Liver (tissue), 9 donors: ENCODE data around the gene SAXO2. TPM values are rescaled to one million over a fixed set of nuclear protein-coding genes. Genes with fewer than 3 reads are reported as not detected.
"Not testable (repeated sequence)": the region's sequence is repeated elsewhere in the genome, so short reads cannot be mapped to it uniquely, and the experiment has no call there.

ENCODE experiments used
- DNase-seq: peaks from one replicate; pipeline ENCODE4 v3.0.0-alpha.2; 2017; ENCODE audit warnings: low spot score
- H3K27ac ChIP-seq, 2 donors: one replicate each; pipeline ENCODE4 v1.7.0; 2013; ENCODE audit warnings: inconsistent platforms in 2 of 2, low read length in 2 of 2, control low read depth in 1 of 2, low read depth in 1 of 2, mild to moderate bottlenecking in 1 of 2
- H3K27me3 ChIP-seq, 4 donors: one replicate each; pipeline versions ENCODE4 v1.6.1 to v1.7.0; 2013; ENCODE audit warnings: low read length in 3 of 4, inconsistent platforms in 1 of 4, mild to moderate bottlenecking in 1 of 4, moderate library complexity in 1 of 4; ENCODE audit not compliant: control insufficient read depth in 4 of 4, insufficient read depth in 4 of 4
- H3K36me3 ChIP-seq, 4 donors: one replicate each; pipeline versions ENCODE4 v1.6.1 to v1.7.0; 2013; ENCODE audit warnings: low read length in 3 of 4, mild to moderate bottlenecking in 3 of 4, low read depth in 1 of 4, moderate library complexity in 1 of 4; ENCODE audit not compliant: control insufficient read depth in 4 of 4, insufficient read depth in 3 of 4
- H3K4me1 ChIP-seq, 4 donors: one replicate each; pipeline versions ENCODE4 v1.6.1 to v1.7.0; 2013; ENCODE audit warnings: low read length in 3 of 4, mild to moderate bottlenecking in 3 of 4, moderate library complexity in 1 of 4; ENCODE audit not compliant: control insufficient read depth in 4 of 4, insufficient read depth in 4 of 4
- H3K4me3 ChIP-seq, 3 donors: one replicate each; pipeline versions ENCODE4 v1.6.1 to v1.7.0; 2013; ENCODE audit warnings: low read length in 3 of 3, control low read depth in 1 of 3, low read depth in 1 of 3, mild to moderate bottlenecking in 1 of 3
- H3K9ac ChIP-seq, 2 donors: one replicate each; pipeline ENCODE4 v1.7.0; 2013; ENCODE audit warnings: low read length in 2 of 2, mild to moderate bottlenecking in 2 of 2, moderate library complexity in 2 of 2, control low read depth in 1 of 2, low read depth in 1 of 2
- H3K9me3 ChIP-seq, 4 donors: one replicate each; pipeline versions ENCODE4 v1.6.1 to v1.7.0; 2013; ENCODE audit warnings: low read length in 3 of 4; ENCODE audit not compliant: control insufficient read depth in 4 of 4
- ATF3 ChIP-seq: IDR thresholded peaks from 2 replicates; pipeline ENCODE4 v1.6.1; 2016; ENCODE audit warnings: antibody characterized with exemption
- CTCF ChIP-seq: fragments of 150-350 bp; IDR thresholded peaks from 2 replicates; pipeline ENCODE4 v1.5.1; 2017; ENCODE audit warnings: improper control_type of control experiment, low read depth, low read length; ENCODE audit not compliant: missing input control
- EGR1 ChIP-seq, 2 donors: IDR thresholded peaks; 2 replicates each; pipeline ENCODE4 v1.6.1; 2016 to 2018; ENCODE audit warnings: antibody characterized with exemption in 2 of 2, low read depth in 2 of 2
- FOXA1 ChIP-seq: IDR thresholded peaks from 2 replicates; pipeline ENCODE4 v1.6.1; 2016; ENCODE audit warnings: antibody characterized with exemption
- FOXA2 ChIP-seq: IDR thresholded peaks from 2 replicates; pipeline ENCODE4 v1.6.1; 2016; ENCODE audit warnings: antibody characterized with exemption
- GABPA ChIP-seq, 2 donors: IDR thresholded peaks in 1 of 2; conservative IDR thresholded peaks in 1 of 2; 2 replicates each; pipeline ENCODE4 v1.6.1; 2016; ENCODE audit warnings: antibody characterized with exemption in 2 of 2, mild to moderate bottlenecking in 1 of 2, moderate library complexity in 1 of 2
- HNF4A ChIP-seq, 2 donors: conservative IDR thresholded peaks; 2 replicates each; pipeline ENCODE4 v1.6.1; 2016; ENCODE audit warnings: antibody characterized with exemption in 2 of 2, mild to moderate bottlenecking in 2 of 2
- HNF4G ChIP-seq: IDR thresholded peaks from 2 replicates; pipeline ENCODE4 v1.6.1; 2016; ENCODE audit warnings: antibody characterized with exemption
- NR2F2 ChIP-seq: IDR thresholded peaks from 2 replicates; pipeline ENCODE4 v1.6.1; 2016; ENCODE audit warnings: antibody characterized with exemption
- RAD21 ChIP-seq, 2 donors: IDR thresholded peaks; 2 replicates each; pipeline ENCODE4 v1.6.1; 2016; ENCODE audit warnings: antibody characterized with exemption in 2 of 2, mild to moderate bottlenecking in 2 of 2
- TAF1 ChIP-seq: conservative IDR thresholded peaks from 2 replicates; pipeline ENCODE4 v1.6.1; 2016; ENCODE audit warnings: antibody characterized with exemption, mild to moderate bottlenecking
- WGBS: extraction: QIAGEN DNeasy Blood & Tissue Kit; methylation state at CpG from one replicate; pipeline ENCODE4 v1.1.7; 2013; 5-methylcytosine and 5-hydroxymethylcytosine counted together
- polyA plus RNA-seq, 2 donors: library from polyadenylated mRNA; stranded (reverse) in 1 of 2; unstranded in 1 of 2; fragments of 200-250 nt in 1 of 2; fragments of >200 nt in 1 of 2; fragmentation: Nextera tagmentation in 1 of 2; extraction: Ambion mirVana in 1 of 2; gene quantifications; one replicate each; pipeline versions ENCODE4 v1.2.1 to v1.2.3, GENCODE V29; 2013 to 2015
- total RNA-seq, 2 donors: library from RNA; depleted of rRNA; stranded (reverse); fragments of >200 nt; gene quantifications; one replicate each; pipeline ENCODE4 v1.2.3, GENCODE V29; 2014
- TF ChIP-seq, protein P1 (sequence below): IDR thresholded peaks from 2 replicates; pipeline ENCODE4 v1.6.1; 2016; ENCODE audit warnings: antibody characterized with exemption, mild to moderate bottlenecking
- donor health status: healthy.
- donor health status: healthy.
- donor health status: healthy.
- donor health status: healthy.
- donor health status: healthy.

Gene SAXO2
- total and polyA plus RNA-seq, 4 donors: 0.28 to 1.4 (median 0.43) TPM

DNA sequence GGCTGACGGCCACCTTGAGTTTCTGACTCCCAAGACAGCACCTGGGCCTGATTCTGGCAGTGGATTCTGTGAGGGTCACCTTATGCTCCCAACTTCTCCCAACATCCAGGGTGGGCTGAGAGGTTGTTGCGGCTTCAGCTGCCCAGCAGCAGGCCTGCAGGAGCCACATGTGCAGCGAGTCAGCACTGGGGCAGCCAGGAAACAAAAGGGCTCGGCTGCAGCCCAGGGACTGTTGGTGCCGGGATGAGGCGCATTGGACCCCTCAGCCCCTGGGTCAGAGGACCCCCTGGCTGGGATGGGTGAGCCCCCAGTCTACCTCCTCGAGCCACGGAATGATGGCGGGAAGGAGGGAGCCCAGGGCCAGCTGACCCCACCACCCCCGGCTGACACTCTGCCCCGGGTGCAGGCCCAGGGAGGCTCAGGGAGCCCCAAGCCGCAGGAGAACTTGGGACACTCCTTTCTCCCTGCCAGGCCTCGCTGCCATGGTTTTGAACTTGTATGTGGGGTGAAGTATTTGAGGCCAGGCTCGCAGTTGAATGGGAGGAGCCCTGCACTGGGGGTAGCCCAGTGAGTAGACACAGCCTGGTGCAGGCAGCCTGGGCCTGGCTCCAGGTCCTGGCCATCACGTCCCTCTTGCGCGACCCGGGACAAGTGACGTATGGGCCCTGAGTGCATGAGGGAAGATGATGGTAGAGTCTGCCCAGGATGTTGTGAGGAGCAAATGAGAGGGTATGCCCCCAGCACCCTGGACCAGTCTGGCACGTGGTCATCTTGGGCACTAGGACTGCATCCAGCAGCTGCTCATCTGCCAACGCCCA is 51.5 kb downstream of the SAXO2 start:
- H3K36me3 ChIP-seq, H3K4me1 ChIP-seq, H3K27me3 ChIP-seq, H3K9me3 ChIP-seq, H3K9ac ChIP-seq, H3K27ac ChIP-seq, H3K4me3 ChIP-seq, DNase-seq: not testable (repeated sequence)
- WGBS: 93% methylated on average over 21 of the region's 21 CpGs

DNA sequence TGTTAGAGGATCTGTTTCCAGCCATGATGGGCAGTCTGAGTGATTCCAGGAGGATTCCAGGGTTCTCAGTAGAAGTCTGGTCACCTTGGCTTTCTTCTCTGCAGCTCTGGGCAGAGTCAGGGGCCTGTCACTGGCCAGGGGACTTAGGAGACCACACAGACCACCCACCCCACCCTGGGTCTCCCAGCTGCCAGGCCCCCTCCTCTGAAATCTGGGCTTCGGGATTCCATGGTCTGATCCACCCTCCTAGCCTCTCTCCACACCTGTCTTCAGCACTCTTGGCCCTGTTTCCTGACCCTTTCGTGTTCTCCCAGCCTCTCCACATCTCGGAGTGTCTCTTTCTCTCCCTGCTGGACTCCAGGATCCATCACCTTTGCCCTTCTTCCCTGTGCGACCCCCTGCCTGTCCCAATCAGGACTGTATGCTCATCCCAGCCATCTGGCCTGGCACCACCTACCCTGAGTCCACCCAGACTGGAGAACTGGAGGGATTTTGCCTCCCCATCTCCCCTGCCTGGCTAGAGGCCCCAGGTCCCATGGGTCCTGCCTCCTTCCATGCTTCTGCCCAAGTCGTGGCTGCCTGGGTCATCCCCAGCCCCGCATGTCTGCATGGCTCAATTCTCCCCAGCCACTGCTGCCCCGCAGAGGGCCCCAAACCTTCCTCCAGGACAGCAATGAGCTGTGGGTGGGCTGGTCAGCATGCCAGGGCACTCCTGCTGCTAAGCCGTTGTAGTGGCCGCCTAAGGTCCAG is 52.3 kb downstream of the SAXO2 start:
- 85% methylated on average over 9 of the region's 9 CpGs for WGBS
- Histone ChIP-seq H3K36me3 (no peaks in the 10 kb centered on the region), H3K9me3 (no peaks in the 10 kb centered on the region), H3K27me3 (no peaks in the 10 kb centered on the region), H3K4me1 (no peaks in the 10 kb centered on the region), H3K4me3 (no peak overlapping the region), H3K27ac (no peak overlapping the region), H3K9ac (no peak overlapping the region)
- no peak for DNase-seq
- TF ChIP-seq ATF3: no peak
- TF ChIP-seq RAD21 (IDR thresholded peaks at IDR 0.05): no peak
- no peak for TF ChIP-seq CTCF
- TF ChIP-seq TAF1: no peak
- no peak for TF ChIP-seq FOXA1
- no peak for TF ChIP-seq HNF4A (conservative IDR thresholded peaks at IDR 0.05)
- no peak for TF ChIP-seq FOXA2
- no peak for TF ChIP-seq EGR1 (IDR thresholded peaks at IDR 0.05; ENCODE audit: low read depth in 2 of 2)
- TF ChIP-seq, protein P1, sequence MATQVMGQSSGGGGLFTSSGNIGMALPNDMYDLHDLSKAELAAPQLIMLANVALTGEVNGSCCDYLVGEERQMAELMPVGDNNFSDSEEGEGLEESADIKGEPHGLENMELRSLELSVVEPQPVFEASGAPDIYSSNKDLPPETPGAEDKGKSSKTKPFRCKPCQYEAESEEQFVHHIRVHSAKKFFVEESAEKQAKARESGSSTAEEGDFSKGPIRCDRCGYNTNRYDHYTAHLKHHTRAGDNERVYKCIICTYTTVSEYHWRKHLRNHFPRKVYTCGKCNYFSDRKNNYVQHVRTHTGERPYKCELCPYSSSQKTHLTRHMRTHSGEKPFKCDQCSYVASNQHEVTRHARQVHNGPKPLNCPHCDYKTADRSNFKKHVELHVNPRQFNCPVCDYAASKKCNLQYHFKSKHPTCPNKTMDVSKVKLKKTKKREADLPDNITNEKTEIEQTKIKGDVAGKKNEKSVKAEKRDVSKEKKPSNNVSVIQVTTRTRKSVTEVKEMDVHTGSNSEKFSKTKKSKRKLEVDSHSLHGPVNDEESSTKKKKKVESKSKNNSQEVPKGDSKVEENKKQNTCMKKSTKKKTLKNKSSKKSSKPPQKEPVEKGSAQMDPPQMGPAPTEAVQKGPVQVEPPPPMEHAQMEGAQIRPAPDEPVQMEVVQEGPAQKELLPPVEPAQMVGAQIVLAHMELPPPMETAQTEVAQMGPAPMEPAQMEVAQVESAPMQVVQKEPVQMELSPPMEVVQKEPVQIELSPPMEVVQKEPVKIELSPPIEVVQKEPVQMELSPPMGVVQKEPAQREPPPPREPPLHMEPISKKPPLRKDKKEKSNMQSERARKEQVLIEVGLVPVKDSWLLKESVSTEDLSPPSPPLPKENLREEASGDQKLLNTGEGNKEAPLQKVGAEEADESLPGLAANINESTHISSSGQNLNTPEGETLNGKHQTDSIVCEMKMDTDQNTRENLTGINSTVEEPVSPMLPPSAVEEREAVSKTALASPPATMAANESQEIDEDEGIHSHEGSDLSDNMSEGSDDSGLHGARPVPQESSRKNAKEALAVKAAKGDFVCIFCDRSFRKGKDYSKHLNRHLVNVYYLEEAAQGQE: no peak
- no peak for TF ChIP-seq NR2F2
- TF ChIP-seq GABPA (IDR thresholded peaks at IDR 0.05 in 1 of 2, conservative IDR thresholded peaks at IDR 0.05 in 1 of 2): no peak
- no peak for TF ChIP-seq HNF4G
